Right cardiac atrium (tissue), 5 donors: Measurements from ENCODE around the gene MYBPC2. TPM values are rescaled to one million over a fixed set of nuclear protein-coding genes. Genes with fewer than 3 reads are reported as not detected.

Source experiments
- ATAC-seq, 2 donors: fragments of 200-7000 bp; cut with Tn5 transposase; one replicate each; pipeline versions ENCODE4 v1.8.0 to v1.9.1; 2020; ENCODE audit warnings: moderate library complexity in 2 of 2, mild to moderate bottlenecking in 1 of 2
- DNase-seq, 3 donors: peaks; one replicate each; pipeline ENCODE4 v3.0.0-alpha.2; 2020
- H3K27ac ChIP-seq: one replicate; pipeline ENCODE4 v1.5.1; 2013; ENCODE audit warnings: mild to moderate bottlenecking, low read length, control low read depth, moderate library complexity
- H3K27me3 ChIP-seq: one replicate; pipeline ENCODE4 v1.6.1; 2013; ENCODE audit not compliant: control insufficient read depth, insufficient read depth
- H3K4me1 ChIP-seq: one replicate; pipeline ENCODE4 v1.6.1; 2013; ENCODE audit warnings: low read length; ENCODE audit not compliant: control insufficient read depth, insufficient read depth
- H3K4me3 ChIP-seq: one replicate; pipeline ENCODE4 v1.5.1; 2013; ENCODE audit warnings: low read length, control low read depth
- H3K9me3 ChIP-seq: one replicate; pipeline ENCODE4 v1.6.1; 2013; ENCODE audit warnings: low read length; ENCODE audit not compliant: control insufficient read depth
- WGBS: extraction: QIAGEN DNeasy Blood & Tissue Kit; methylation state at CpG from one replicate; pipeline ENCODE4 v1.1.7; 2013; 5-methylcytosine and 5-hydroxymethylcytosine counted together
- intact Hi-C, 4 donors: fragments of 100-400 bp; cut with DNase I; formaldehyde crosslinking; loops; one replicate each; pipeline versions ENCODE4 v1.11.0 to v1.14.0; 2022 to 2023
- polyA plus RNA-seq: library from polyadenylated mRNA; stranded (reverse); fragments of 200-250 nt; gene quantifications from one replicate; pipeline ENCODE4 v1.2.3, GENCODE V29; 2013
- total RNA-seq, 4 donors: library from RNA; stranded (reverse); fragmentation: NEBNext Ultra II Directional; extraction: Animal tissue kit (Norgen Biotek cat#: 25700); gene quantifications; one replicate each; pipeline ENCODE4 v1.2.1, GENCODE V29; 2021
- donor health status: healthy with polysubstance abuse.
- donor health status: DM: no; HTN: yes; CAD: no.
- donor health status: DM: no; HTN: no; CAD: no.
- donor health status: DM: no; HTN: yes; CAD: no; lungs with severe emphysema.
- donor health status: DM: yes; HTN: yes; CAD: no.

The MYBPC2 gene
- total and polyA plus RNA-seq, 5 donors, result not detected

GRCh38 chr19:50485284-50485955, 52.7 kb downstream of the MYBPC2 start:
- ATAC-seq (no peak), DNase-seq (peak in 1 of 3 donors; percentile 13)
- Histone ChIP-seq H3K4me3 (no peak overlapping the region), H3K27ac (no peak overlapping the region), H3K9me3 (no peaks in the 10 kb centered on the region), H3K27me3 (no peaks in the 10 kb centered on the region), H3K4me1 (no peaks in the 10 kb centered on the region)
- intact Hi-C loops, result no loop called here
- WGBS, result 72% methylated on average over 10 of the region's 10 CpGs

GRCh38 chr19:50486823-50487515, 54.3 kb downstream of the MYBPC2 start:
- H3K4me1 ChIP-seq, result no peaks in the 10 kb centered on the region
- 74% methylated on average over 18 of the region's 18 CpGs for WGBS
- H3K27ac ChIP-seq, result no peak overlapping the region
- H3K27me3 ChIP-seq, result no peaks in the 10 kb centered on the region
- ATAC-seq (no peak), DNase-seq (peak in 2 of 3 donors; percentile 40 to 67)
- H3K9me3 ChIP-seq, result no peaks in the 10 kb centered on the region
- intact Hi-C loops, result no loop called here
- H3K4me3 ChIP-seq, result no peak overlapping the region

GRCh38 chr19:50488389-50489194, 55.9 kb downstream of the MYBPC2 start:
- DNase-seq (peak in 1 of 3 donors; percentile 28), ATAC-seq (no peak)
- H3K4me1 ChIP-seq, result peaks cover 5% of the 10 kb centered on the region
- no peaks in the 10 kb centered on the region for H3K27me3 ChIP-seq
- intact Hi-C loops, result no loop called here
- no peak overlapping the region for H3K27ac ChIP-seq
- no peaks in the 10 kb centered on the region for H3K9me3 ChIP-seq
- no peak overlapping the region for H3K4me3 ChIP-seq
- 27% methylated on average over 13 of the region's 13 CpGs for WGBS

GRCh38 chr19:50489461-50490011, 56.8 kb downstream of the MYBPC2 start:
- Histone ChIP-seq H3K4me3 (no peak overlapping the region), H3K9me3 (no peaks in the 10 kb centered on the region), H3K27me3 (no peaks in the 10 kb centered on the region), H3K4me1 (peaks cover 5% of the 10 kb centered on the region), H3K27ac (no peak overlapping the region)
- DNase-seq (peak in 2 of 3 donors; percentile 41 to 51), ATAC-seq (no peak)
- 42% methylated on average over 24 of the region's 24 CpGs for WGBS
- intact Hi-C loops, result no loop called here

GRCh38 chr19:50490411-50490811, 57.7 kb downstream of the MYBPC2 start:
- ATAC-seq (no peak), DNase-seq (peak in 1 of 3 donors; percentile 34)
- H3K4me3 ChIP-seq, result no peak overlapping the region
- H3K27ac ChIP-seq, result no peak overlapping the region
- no peaks in the 10 kb centered on the region for H3K9me3 ChIP-seq
- H3K27me3 ChIP-seq, result no peaks in the 10 kb centered on the region
- WGBS, result 91% methylated on average over 18 of the region's 18 CpGs
- peaks cover 5% of the 10 kb centered on the region for H3K4me1 ChIP-seq
- intact Hi-C loops, result no loop called here

GRCh38 chr19:50490991-50491472, 58.3 kb downstream of the MYBPC2 start:
- ATAC-seq (no peak), DNase-seq (peak in 1 of 3 donors; percentile 21)
- no peak overlapping the region for H3K4me3 ChIP-seq
- peaks cover 5% of the 10 kb centered on the region for H3K4me1 ChIP-seq
- H3K27me3 ChIP-seq, result no peaks in the 10 kb centered on the region
- intact Hi-C loops, result no loop called here
- H3K27ac ChIP-seq, result no peak overlapping the region
- WGBS, result 23% methylated on average over 26 of the region's 26 CpGs
- H3K9me3 ChIP-seq, result no peaks in the 10 kb centered on the region

- Histone ChIP-seq H3K27ac (no peak overlapping the region), H3K27me3 (no peaks in the 10 kb centered on the region), H3K4me3 (no peak overlapping the region), H3K9me3 (no peaks in the 10 kb centered on the region), H3K4me1 (peaks cover 5% of the 10 kb centered on the region)
- ATAC-seq (no peak), DNase-seq (peak in 1 of 3 donors; percentile 44)
- intact Hi-C loops, result no loop called here
- 14% methylated on average over 10 of the region's 12 CpGs for WGBS
These were observed 59.8 kb downstream of the MYBPC2 start for GRCh38 chr19:50492303-50493052.

- Histone ChIP-seq H3K27me3 (no peaks in the 10 kb centered on the region), H3K4me3 (no peak overlapping the region), H3K27ac (no peak overlapping the region), H3K4me1 (peaks cover 5% of the 10 kb centered on the region), H3K9me3 (no peaks in the 10 kb centered on the region)
- DNase-seq (peak in 2 of 3 donors; percentile 37 to 45), ATAC-seq (no peak)
- 44% methylated on average over 8 of the region's 8 CpGs for WGBS
- intact Hi-C loops, result no loop called here
These were observed 60.5 kb downstream of the MYBPC2 start for GRCh38 chr19:50493171-50493570.

GRCh38 chr19:50494186-50495019, 61.7 kb downstream of the MYBPC2 start:
- peak in 1 of 3 donors; percentile 18 for DNase-seq

More at GRCh38 chr19:50494186-50495019, 61.7 kb downstream of the MYBPC2 start:
- peaks cover 5% of the 10 kb centered on the region for H3K4me1 ChIP-seq
- intact Hi-C loops, result no loop called here
- 53% methylated on average over 7 of the region's 7 CpGs for WGBS
- ATAC-seq, result no peak
- no peaks in the 10 kb centered on the region for H3K27me3 ChIP-seq
- H3K9me3 ChIP-seq, result no peaks in the 10 kb centered on the region
- H3K4me3 ChIP-seq, result no peak overlapping the region
- no peak overlapping the region for H3K27ac ChIP-seq
